Activated CD8-positive, alpha-beta memory T cell treated with anti-CD3 and anti-CD28 coated beads, Interleukin-2, amount 50 U/mL, for 4 hours (primary cell): Measurements from ENCODE around the gene PNLIPRP1.

Source experiments
- DNase-seq: peaks from one replicate; pipeline ENCODE4 v3.0.0-alpha.2; 2020

Gene PNLIPRP1

GRCh38 chr10:116590590-116591444 is at the start of gene PNLIPRP1:
TSS of gene PNLIPRP1 (plus strand) at chr10:116590959. CDS start at chr10:116591130, 171 bp downstream.
- DNase-seq, result no peak

DNA sequence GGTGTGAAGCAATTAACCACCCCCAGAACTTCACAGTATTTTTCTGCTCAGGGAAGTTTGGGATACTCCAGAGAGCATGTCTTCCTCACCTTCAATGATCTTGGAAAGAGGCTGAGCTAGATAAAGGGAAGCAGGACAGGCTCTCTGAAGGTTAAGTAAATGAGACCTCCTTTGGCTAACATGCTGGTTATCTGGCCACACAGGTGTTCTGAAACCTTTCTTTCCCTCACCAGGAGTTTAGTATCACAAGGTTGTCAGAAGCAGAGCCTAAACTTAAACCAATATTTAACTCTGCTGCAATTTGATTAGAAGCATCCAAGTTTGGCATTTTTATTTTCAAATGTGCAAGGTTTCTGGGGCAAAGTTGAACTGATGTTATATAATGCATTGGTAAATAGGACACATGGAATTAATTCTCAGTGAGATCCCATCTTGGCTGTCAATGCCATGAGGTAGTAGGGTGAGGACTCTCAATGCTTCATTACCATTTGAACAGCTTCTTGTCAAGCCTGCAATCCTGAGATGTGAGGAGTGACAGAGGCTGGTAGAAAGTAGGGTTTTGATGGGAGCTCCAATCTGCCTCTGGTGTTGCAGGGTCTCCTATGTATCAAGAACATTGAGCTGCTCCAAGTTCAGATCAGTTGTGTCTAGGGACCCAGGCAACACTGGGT is 48.6 kb upstream of the PNLIPRP1 start:
- no peak for DNase-seq

- DNase-seq, result no peak
These were observed 45.6 kb upstream of the PNLIPRP1 start for GRCh38 chr10:116545122-116545521.

- no peak for DNase-seq
These were observed 45.0 kb upstream of the PNLIPRP1 start, which contains the start of gene PNLIP for GRCh38 chr10:116545756-116546155. TSS of gene PNLIP (plus strand) at chr10:116545931. CDS start at chr10:116546093, 162 bp downstream.

GRCh38 chr10:116548301-116548700 is 42.5 kb upstream of the PNLIPRP1 start:
- no peak for DNase-seq

- no peak for DNase-seq
These were observed 37.3 kb upstream of the PNLIPRP1 start for GRCh38 chr10:116553378-116553980.

- DNase-seq, result no peak
These were observed 36.1 kb upstream of the PNLIPRP1 start for GRCh38 chr10:116554628-116555027.

DNA sequence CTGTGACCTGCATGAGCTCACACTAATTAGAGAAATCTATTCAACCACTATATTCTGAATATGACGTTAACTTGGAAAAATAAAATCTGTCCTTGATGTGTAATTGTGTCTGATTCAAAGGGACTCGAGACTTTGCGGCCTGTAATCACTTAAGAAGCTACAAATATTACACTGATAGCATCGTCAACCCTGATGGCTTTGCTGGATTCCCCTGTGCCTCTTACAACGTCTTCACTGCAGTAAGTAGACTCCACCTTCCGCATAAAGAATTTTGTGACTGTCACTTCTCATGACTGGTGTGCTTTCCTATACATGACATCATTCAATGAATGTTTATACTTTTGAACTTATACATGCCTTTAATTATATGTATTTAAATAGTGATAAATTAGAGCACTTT is 34.9 kb upstream of the PNLIPRP1 start:
- no peak for DNase-seq

DNA sequence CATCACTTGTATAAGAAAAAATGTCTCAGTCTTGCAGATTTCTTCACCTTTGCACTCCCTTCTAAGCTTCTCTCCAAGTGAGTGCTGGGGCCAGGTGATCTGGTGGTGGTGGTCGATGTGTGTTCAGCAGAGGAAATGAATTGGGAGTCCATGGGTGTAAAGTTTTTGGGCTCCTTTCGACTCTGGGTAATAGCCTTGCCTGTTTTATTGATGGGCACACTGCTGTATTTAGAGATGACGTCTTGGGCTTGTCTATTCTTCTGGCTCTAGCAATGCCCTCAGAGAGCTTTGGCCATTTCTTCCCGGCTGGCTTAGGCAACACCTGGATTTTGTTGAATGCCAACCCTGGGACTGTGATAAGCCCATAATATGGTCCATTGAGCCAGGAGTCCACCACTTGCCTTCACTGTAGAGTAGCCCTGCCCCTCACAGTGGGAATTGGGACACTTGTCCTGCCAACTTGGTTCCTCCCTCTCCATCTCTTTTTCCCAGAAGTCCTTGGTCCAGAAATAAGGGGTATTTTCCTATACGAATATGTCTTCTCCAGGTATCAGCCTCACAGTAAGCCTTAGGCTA is 33.4 kb upstream of the PNLIPRP1 start:
- no peak for DNase-seq

DNA sequence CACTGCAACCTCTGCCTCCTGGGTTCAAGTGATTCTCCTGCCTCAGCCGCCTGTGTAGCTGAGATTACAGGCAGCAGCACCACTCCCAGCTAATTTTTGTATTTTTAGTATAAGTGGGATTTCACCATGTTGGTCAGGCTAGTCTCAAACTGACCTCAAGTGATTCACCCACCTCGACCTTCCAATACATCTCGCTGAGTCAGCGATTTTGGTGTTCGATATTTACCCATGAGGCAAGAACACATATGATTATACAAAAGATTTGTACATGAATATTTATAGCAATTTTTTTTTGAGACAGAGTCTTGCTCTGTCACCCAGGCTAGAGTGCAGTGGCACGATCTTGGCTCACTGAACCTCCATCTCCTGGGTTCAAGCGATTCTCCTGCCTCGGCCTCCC is 25.2 kb upstream of the PNLIPRP1 start:
- no peak for DNase-seq

GRCh38 chr10:116566932-116567331 is 23.8 kb upstream of the PNLIPRP1 start:
- DNase-seq, result no peak

DNA sequence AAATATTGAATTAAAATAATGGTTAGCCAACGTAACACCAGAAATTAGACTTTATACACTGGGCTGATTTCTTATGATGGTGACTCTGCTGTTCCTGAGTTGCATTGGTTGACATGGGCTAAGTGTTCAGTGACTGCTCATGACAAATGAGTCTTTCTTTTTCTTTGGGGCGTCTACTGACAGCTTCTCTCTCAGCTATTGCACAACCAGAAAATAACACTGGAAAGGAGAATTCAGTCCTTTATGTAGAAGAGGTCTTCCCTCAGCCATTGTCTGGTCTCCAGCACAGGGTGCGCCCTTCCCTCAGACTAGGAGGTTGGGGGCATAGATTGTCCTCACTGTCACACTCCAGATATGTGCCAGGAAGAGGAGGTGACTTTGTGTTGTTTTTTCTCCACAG is 23.4 kb upstream of the PNLIPRP1 start:
- DNase-seq, result no peak

DNA sequence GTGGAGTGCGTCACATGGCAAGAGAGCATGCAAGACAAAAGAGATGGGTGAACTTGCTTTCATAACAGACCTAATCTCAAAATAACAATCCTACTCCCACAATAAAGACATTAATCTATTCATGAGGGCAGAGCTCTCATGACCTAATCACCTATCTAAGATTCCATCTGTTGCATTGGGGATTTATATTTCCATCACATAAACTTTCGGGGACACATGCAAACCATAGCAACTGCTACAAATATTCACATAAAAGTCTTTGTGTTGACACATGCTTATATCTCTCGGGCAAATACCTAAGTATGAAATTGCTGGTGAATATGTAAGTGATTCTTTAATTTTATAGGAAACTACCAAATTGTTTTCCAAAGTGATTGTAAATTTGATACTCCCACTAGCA is 16.0 kb upstream of the PNLIPRP1 start:
- DNase-seq, result no peak

- no peak for DNase-seq
These were observed 2.7 kb upstream of the PNLIPRP1 start for GRCh38 chr10:116587878-116588591.

DNA sequence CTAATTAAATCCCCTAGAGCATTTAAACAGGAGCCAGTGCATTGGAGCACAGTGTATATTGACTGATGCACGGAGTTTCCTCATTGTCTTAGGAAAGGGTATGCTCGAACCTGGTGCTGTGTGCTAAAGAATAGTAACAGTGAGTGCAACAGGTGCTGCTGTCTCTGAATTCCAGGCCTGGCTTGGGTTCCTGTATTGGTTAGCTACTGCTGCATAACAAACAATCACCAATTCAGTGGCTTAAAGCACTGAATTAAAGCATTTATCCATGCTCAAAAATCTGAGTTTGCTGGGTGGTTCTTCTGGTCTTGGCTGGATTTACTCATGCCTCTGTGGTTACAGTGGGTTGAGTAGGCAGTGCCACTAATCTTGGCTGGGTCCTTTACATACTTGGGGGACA is 1.8 kb upstream of the PNLIPRP1 start:
- DNase-seq, result no peak

DNA sequence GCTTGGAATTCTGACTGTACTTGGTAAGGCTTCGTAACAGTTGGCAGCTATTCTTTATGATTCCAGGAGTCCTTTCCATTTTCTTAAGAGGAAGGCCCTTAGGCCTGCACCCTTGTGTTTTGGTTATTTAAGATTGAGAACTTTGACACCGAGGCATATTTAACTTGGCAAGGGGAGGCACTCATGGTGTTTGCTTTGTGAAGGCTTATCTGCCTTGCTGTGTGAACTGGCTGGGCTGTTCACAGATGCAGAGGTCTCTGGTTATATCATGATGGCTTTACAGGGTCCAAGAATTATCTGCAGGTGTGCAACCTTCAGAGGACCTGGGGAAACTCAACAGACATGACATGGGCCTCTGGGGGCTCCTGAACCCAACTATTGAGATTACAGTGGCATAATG is 833 bp upstream of the PNLIPRP1 start:
- DNase-seq, result no peak

GRCh38 chr10:116593139-116593740 is 2.5 kb downstream of the PNLIPRP1 start:
- DNase-seq, result no peak

GRCh38 chr10:116594525-116595035 is 3.8 kb downstream of the PNLIPRP1 start:
- no peak for DNase-seq

DNA sequence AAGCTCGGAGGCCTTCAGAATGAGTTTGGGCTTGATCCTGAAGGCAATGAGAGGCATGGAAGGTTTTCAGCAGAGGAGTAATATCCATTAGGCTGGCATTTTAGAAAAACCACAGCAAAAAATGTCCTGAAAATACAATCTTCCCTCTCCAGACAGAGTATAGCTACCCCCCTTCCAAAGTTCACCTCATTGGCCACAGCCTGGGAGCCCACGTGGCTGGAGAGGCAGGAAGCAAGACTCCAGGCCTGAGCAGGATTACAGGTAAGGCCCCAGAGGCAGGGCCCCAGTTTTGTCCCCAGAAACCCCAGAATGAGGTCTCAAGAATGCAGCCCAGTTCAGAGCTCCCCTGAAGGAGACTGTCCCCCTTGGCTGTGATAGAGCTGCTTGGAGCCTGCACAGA is 5.3 kb downstream of the PNLIPRP1 start:
- no peak for DNase-seq

- DNase-seq, result no peak
These were observed 6.8 kb downstream of the PNLIPRP1 start for GRCh38 chr10:116597543-116597942.

- no peak for DNase-seq
These were observed 7.6 kb downstream of the PNLIPRP1 start for GRCh38 chr10:116598329-116598728.

GRCh38 chr10:116599991-116600390 is 9.2 kb downstream of the PNLIPRP1 start:
- no peak for DNase-seq
